Amniotic stem cell (primary cell): Measurements from ENCODE around the gene SRPRB.

Source experiments
- DNase-seq: peaks from one replicate; lab custom pipeline; 2025; lab: John Stamatoyannopoulos, UW

The SRPRB gene

GRCh38 chr3:133865136-133865855, 59.7 kb downstream of the SRPRB start:
- DNase-seq, result no peak

- DNase-seq, result no peak
These were observed 60.5 kb downstream of the SRPRB start for GRCh38 chr3:133866141-133866540.

- no peak for DNase-seq
These were observed 62.6 kb downstream of the SRPRB start for GRCh38 chr3:133868186-133868585.

GRCh38 chr3:133868758-133869475, 63.3 kb downstream of the SRPRB start:
- DNase-seq, result no peak

GRCh38 chr3:133869586-133869985, 64.0 kb downstream of the SRPRB start:
- no peak for DNase-seq

GRCh38 chr3:133870822-133871221, 65.2 kb downstream of the SRPRB start:
- no peak for DNase-seq
